Measurements from ENCODE around the gene PLK2. TPM values are rescaled to one million over a fixed set of nuclear protein-coding genes. Genes with fewer than 3 reads are reported as not detected.
A peak's percentile ranks its signal among the peaks of the same experiment; 100 is the strongest.

The PLK2 gene
- total RNA-seq, 4 donors from 2014 or later: 109 to 229 (median 153) TPM

DNA sequence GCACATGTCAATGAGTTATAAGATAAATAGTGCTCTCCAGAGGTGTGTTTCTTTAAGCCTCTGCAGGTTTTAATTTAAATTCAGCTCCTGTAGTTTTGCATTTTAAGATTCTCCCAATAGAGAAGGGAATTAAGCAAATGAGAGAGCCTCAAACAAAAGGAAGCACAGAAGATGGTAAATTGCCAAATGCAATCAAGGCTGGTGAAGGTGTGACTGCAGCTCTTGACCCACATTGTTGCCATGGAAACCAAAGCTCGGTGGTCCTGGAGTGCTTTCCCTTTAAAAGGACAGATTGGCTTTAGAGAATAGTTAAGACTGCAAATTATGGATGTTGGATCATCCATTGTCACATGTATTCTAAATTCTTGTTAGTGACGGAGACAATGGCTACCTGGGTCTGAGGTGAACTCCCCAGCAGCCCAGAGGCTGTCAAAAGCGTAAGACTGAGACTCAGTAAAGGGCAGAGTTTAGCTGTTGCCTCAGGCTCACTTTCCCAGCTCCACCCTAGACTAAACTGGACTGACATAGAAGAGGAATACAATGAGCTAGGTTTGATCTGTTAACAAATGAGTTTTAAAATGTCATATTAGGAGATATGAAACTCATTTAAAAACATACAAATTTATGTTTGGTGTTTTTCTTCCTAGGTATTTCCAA is 43.6 kb upstream of the PLK2 start:
- no peak for DNase-seq (ENCODE audit: low spot score in 2 of 2)
- intact Hi-C loops (cut with DNase I; ENCODE audit: low total_unique reads): no loop called here
- 46 to 58% methylated on average over 3 of the region's 3 CpGs for WGBS, 2 donors
- no peak overlapping the region for H3K4me3 ChIP-seq (ENCODE audit: low read depth, poor library complexity, severe bottlenecking)
- TF ChIP-seq POLR2A (IDR thresholded peaks at IDR 0.05): no peak
- TF ChIP-seq, protein P1, sequence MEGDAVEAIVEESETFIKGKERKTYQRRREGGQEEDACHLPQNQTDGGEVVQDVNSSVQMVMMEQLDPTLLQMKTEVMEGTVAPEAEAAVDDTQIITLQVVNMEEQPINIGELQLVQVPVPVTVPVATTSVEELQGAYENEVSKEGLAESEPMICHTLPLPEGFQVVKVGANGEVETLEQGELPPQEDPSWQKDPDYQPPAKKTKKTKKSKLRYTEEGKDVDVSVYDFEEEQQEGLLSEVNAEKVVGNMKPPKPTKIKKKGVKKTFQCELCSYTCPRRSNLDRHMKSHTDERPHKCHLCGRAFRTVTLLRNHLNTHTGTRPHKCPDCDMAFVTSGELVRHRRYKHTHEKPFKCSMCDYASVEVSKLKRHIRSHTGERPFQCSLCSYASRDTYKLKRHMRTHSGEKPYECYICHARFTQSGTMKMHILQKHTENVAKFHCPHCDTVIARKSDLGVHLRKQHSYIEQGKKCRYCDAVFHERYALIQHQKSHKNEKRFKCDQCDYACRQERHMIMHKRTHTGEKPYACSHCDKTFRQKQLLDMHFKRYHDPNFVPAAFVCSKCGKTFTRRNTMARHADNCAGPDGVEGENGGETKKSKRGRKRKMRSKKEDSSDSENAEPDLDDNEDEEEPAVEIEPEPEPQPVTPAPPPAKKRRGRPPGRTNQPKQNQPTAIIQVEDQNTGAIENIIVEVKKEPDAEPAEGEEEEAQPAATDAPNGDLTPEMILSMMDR (IDR thresholded peaks at IDR 0.05): no peak

DNA sequence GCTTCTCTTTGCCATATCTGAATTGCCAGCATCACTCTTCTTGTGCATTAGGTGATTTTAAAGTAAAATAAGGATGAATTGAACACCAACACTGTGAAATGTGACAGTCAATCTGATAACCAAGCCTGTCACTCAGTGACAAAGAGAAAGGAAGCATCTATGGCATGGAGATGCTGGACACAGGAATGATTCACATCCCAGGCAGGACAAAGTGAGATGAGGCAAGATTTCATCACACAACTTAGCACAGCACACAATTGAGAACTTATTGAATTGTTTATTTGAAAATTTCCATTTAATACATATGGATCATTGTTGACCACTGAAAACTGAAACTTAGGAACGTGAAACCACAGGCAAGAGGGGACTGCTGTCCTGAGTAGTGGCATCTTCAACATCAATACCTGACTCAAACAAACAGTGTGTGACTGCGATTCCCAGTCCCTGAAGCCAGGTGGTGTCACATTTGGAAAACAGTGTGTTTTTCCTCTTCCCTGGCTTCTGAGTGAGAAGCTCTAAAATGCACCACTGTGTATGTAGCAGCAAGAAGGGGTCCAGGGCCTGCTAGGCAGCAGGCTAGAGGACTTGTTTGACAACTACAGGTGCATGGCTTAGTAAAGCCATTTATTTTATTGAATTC is 42.0 kb upstream of the PLK2 start:
- intact Hi-C loops (cut with DNase I; ENCODE audit: low total_unique reads): no loop called here
- H3K4me3 ChIP-seq (ENCODE audit: low read depth, poor library complexity, severe bottlenecking): no peak overlapping the region
- 66 to 92% methylated on average over 2 of the region's 2 CpGs for WGBS, 2 donors
- TF ChIP-seq, protein P1 (IDR thresholded peaks at IDR 0.05): no peak
- TF ChIP-seq POLR2A (IDR thresholded peaks at IDR 0.05): no peak
- no peak for DNase-seq (ENCODE audit: low spot score in 2 of 2)

DNA sequence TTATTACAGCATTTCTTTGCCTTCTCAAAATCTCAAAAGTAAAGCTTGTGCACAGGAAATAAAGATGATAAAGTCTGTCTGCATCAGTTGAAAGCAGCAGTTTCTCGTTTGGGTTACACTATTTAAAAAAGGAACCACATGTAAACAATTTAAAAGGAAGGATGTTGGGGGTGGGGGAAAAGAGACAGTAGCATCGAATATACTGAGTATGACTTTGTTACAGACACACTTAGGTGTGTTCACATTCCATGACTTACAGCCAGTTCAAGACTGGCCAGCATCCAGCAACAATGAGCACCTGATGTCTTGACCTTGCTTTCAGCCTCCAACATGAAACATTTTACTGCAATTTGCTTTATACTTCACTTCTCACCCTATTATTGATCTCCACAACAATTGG is 40.1 kb upstream of the PLK2 start:
- 12 to 25% methylated on average over 2 of the region's 2 CpGs for WGBS, 2 donors
- intact Hi-C loops (cut with DNase I; ENCODE audit: low total_unique reads): no loop called here

DNA sequence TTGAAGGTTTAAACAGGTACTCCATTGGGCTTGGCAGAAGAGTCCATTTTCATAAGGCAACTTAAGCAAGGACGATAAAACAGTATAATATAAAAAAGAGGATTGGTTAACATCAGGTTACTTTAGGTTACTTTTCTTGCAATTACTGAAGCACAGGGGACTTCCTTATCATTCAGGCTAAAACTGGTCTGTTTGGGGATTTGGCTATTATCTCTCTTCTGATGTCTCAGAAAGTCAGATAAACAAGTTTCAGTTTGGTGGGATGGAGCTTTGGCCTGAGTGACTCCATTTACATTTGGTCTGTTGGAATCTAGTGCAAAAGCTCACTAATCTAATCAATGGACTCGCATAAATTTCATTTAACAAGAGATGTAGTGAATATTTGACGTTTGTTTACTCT is 39.3 kb upstream of the PLK2 start:
- intact Hi-C loops (cut with DNase I; ENCODE audit: low total_unique reads): no loop called here
- TF ChIP-seq, protein P1 (IDR thresholded peaks at IDR 0.05): no peak
- TF ChIP-seq POLR2A (IDR thresholded peaks at IDR 0.05): no peak
- no peak for DNase-seq (ENCODE audit: low spot score in 2 of 2)
- 80 to 86% methylated on average over 3 of the region's 3 CpGs for WGBS, 2 donors
- no peak overlapping the region for H3K4me3 ChIP-seq (ENCODE audit: low read depth, poor library complexity, severe bottlenecking)

More for the DNA sequence above, 40.1 kb upstream of the PLK2 start:
- TF ChIP-seq, protein P1 (IDR thresholded peaks at IDR 0.05): no peak
- no peak for TF ChIP-seq POLR2A (IDR thresholded peaks at IDR 0.05)
- no peak for DNase-seq (ENCODE audit: low spot score in 2 of 2)
- no peak overlapping the region for H3K4me3 ChIP-seq (ENCODE audit: low read depth, poor library complexity, severe bottlenecking)

DNA sequence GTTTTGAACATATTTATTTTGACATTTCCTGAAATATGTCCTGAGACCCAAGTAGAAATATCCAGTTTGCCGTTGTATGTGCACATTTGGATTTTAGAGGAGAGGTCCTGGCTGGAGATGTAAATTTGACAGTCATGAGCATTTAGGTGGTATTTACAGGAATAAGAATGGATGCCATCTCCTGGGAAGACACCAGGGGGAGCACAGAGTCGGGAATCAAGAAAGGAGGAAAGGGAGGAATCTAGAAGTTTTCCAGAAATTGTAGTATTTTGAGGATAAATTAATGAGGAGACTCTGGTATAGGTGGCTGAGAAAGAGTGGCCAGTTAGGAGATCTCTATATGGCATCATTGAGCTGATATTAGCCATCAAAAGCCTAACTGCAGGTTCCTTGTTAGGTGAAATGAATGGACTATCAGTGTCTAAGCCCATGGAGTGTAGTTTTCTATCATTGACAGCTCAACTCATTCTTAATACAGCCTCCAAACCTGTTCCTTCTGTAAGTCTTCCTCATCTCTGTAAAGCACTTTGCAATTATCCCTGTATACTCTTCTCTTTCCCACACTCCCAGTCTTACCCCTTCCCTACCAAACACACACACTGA is 38.6 kb upstream of the PLK2 start:
- intact Hi-C loops (cut with DNase I; ENCODE audit: low total_unique reads): no loop called here
- DNase-seq (ENCODE audit: low spot score in 2 of 2): peak in 1 of 2 donors; percentile 19
- TF ChIP-seq, protein P1 (IDR thresholded peaks at IDR 0.05): peak in 1 of 3 donors; percentile 21
- TF ChIP-seq POLR2A (IDR thresholded peaks at IDR 0.05): no peak
- H3K4me3 ChIP-seq (ENCODE audit: low read depth, poor library complexity, severe bottlenecking): no peak overlapping the region
- WGBS, 2 donors: 16 to 26% methylated on average over 2 of the region's 2 CpGs
